HG03460 (cell line): ENCODE data around the gene ARMC12.

Source experiments
- ATAC-seq: cut with Tn5 transposase; IDR thresholded peaks from one replicate; pipeline ENCODE4 v1.9.1; 2021; ENCODE audit not compliant: unreplicated experiment

ARMC12 gene

GRCh38 chr6:35769211-35769610 is 32.4 kb downstream of the ARMC12 start:
- ATAC-seq, result no peak

DNA sequence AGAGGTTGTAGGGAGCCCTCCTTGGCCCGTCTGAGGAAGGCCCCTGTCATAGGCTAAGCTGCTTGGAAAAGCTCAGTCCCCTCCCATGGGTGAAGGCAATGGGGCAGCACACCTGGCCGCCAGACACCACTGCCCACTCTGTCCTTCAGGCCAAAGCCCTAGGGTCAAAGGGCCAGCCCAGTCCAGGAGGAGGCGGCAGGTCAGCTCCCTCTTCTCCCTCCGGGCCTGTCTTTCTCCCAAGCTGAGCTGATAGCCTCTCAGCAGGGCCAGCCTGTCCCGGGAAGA is 34.5 kb downstream of the ARMC12 start:
- ATAC-seq, result no peak

GRCh38 chr6:35774116-35774794 is 37.4 kb downstream of the ARMC12 start:
- ATAC-seq, result no peak

- no peak for ATAC-seq
Observed at GRCh38 chr6:35775031-35775430, 38.2 kb downstream of the ARMC12 start.

DNA sequence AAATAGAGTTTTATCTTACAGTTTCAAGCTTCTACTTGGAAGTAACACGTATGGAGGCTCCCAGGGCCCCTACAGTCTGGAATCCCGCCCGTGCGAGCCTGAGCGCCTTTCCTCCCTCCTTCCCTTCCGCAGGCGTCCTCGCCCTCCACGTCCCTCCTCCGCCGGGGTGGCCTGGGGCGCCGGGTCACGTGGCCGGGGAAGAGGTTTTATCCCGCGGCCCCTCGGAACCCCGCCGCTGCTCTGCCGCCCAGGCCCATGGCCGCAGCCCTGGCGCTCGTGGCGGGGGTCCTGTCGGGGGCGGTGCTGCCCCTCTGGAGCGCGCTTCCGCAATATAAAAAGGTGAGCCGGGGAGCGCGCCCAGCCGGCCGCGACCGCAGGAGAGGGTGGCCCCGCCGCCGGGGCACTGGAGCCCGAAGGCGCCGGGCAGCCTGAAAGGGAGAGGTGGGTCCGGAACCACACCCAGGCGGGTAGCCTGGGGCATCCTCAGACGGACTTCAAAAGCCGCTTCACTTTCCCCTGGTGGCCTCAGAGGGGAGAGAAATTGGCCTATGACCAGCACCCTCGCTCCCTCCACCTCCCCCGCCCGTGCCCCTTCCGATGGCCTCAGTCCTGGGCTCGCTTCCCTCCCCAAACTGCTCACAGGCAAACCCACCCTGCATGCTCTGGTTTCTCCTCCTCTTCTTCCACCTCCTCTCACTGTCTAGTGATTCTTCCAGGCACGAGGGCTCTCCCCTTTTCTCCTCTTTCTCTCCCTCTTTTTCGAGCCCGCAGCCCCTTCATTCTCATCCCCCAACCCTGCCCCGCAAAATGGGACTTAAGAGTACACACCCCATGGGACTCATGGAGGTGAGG is 39.8 kb downstream of the ARMC12 start, which contains the start of gene CLPSL2:
TSS of gene CLPSL2 (plus strand) at position 235 of the 852 bp plus-strand sequence. CDS start at position 256, 21 bp downstream.
- no peak for ATAC-seq

GRCh38 chr6:35777356-35778102 is 40.7 kb downstream of the ARMC12 start:
- ATAC-seq, result no peak

DNA sequence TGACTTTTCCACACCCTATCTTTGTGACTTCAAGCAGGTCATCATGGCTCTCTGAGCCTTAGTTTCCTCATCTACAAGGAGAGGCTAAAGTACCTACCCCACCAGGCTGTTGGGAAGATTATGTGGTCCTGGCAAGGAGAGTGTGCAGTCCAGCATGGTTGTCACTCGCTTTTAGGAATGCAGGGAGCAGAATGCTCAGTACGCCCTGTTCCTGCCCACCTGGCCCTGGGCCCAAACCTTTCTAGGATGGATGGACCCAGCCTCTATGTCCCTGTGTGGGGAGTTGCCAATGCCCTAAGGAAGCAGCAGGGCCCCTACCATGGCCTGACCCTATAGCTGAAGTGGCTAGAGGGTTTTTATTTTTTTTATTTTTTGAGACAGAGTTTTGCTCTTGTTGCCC is 41.6 kb downstream of the ARMC12 start:
- ATAC-seq, result no peak

- no peak for ATAC-seq
Observed at GRCh38 chr6:35780719-35781118, 43.9 kb downstream of the ARMC12 start, which contains the start of gene CLPSL1. CLPSL1 (plus strand) TSS chr6:35781019; CDS start chr6:35781111, 92 bp downstream.

DNA sequence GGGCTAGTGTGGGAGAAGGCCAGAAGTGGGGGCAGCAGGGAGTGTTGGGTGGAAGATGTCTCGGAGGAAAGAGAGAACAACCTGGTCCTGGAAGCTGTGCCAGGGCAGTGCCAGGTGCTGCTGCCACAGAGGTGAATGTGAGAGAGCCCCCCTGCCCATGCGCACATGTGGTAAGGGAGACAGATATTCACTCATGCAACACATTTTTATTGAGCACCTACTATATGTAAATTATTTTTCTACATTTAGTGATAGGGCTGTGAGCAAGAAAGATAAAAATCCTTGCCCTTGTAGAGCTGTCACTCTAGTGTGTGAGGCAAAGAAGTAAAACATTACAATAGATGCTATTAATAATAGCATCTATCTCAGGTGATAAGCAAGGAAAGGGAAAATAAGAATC is 44.5 kb downstream of the ARMC12 start:
- ATAC-seq, result no peak

DNA sequence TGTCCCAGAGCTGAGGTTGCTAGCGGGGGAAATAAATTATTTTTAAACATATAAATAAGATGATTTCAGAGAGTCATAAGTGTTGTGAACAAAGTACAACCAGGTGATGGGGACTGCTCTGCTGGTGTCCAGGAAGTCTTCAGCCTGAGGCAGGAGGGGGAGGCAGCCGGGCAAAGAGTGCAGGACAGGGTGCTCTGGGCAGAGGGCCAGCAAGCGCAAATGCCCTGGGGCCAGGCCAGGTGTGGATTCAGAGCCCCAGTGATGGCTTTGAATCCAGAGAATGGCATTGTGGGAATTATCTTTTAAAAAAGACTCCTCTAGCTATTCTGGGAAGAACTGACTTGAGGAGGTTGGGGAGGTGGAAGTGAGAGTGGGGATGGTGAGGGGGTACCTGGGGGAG is 45.6 kb downstream of the ARMC12 start:
- no peak for ATAC-seq

- no peak for ATAC-seq
Observed at GRCh38 chr6:35784200-35784599, 47.4 kb downstream of the ARMC12 start.

- ATAC-seq, result no peak
Observed at GRCh38 chr6:35786272-35786671, 49.4 kb downstream of the ARMC12 start.

GRCh38 chr6:35786810-35787209 is 50.0 kb downstream of the ARMC12 start:
- no peak for ATAC-seq

DNA sequence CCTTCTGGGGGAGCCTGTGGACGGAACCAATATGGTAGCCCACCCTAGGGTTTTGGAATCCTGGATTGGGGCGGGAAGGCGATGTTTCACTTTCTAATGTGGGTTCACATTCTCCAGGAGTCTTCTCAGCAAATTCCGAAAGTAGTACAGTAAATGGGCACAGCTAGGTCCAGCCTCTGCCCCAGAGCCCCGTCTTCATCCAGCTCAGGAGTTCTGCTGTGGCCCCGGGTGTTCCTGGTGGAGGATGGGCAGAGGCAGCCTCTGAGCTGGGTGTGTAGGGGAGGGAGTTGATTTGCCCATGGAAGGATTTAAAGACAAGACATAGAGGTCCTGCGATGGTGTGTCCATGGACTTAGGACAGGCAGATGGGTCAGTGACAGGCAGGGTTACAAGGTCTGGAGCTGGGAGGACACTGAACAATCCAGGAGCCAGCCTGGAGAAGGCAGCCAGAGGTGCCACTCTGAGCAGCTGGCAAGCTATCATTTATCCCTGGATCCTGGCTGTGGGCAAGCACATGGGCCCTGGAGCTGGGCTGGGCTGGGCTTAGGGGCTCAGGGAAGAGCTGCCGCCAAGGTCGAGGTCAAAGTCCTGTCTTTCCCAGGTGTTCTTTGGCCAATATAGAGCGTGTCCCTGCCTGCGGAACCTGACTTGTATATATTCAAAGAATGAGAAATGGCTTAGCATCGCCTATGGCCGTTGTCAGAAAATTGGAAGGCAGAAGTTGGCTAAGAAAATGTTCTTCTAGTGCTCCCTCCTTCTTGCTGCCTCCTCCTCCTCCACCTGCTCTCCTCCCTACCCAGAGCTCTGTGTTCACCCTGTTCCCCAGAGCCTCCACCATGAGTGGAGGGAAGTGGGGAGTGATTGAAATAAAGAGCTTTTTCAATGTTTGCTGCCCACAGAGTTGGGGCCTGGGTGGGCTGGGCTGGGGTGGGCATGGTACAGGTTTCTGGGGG is 50.7 kb downstream of the ARMC12 start:
- no peak for ATAC-seq

DNA sequence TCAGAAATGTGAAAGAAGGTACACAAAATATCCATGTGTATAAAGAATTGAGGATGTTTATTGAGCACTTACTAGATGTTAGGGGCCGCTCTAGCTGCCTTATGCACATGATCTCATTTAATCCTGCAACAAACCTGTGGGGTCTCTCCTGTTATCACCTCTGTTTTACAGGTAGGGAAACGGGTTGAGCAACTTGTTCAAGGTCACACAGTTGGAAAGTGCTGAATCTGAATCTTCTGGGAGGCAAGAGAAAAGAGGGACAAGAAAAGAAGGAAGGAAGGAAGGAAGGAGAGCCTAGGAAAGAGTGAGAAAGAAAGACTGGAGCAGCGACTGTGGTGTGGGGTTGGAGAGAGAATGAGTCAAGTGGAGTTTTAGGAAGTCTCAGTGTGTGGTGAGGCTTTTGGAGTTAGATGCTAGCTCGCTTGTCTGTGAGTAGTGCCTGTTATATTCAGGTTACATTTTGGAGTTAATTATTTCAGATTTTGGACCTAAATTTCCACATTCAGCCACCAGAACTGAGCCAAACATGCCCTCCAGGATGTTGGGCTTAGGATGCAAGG is 51.7 kb downstream of the ARMC12 start:
- ATAC-seq, result no peak

DNA sequence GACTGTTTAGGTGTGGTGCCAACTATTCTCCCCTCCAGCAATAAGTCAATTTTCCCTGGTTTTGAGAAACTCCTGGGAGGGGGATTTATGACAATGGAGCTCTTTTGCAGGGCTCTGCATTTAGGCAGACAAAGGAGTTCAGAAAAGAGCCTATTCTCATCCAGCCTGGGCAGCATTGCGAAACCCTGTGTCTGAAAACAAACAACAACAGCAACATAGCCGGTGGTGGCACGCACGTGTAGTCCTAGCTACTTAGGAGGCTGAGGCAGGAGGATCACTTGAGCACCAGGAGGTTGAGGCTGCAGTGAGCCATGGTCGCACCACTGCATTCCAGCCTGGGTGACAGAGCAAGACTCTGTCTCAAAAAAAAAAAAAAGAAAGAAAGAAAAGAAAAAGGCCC is 53.9 kb downstream of the ARMC12 start:
- ATAC-seq, result no peak

DNA sequence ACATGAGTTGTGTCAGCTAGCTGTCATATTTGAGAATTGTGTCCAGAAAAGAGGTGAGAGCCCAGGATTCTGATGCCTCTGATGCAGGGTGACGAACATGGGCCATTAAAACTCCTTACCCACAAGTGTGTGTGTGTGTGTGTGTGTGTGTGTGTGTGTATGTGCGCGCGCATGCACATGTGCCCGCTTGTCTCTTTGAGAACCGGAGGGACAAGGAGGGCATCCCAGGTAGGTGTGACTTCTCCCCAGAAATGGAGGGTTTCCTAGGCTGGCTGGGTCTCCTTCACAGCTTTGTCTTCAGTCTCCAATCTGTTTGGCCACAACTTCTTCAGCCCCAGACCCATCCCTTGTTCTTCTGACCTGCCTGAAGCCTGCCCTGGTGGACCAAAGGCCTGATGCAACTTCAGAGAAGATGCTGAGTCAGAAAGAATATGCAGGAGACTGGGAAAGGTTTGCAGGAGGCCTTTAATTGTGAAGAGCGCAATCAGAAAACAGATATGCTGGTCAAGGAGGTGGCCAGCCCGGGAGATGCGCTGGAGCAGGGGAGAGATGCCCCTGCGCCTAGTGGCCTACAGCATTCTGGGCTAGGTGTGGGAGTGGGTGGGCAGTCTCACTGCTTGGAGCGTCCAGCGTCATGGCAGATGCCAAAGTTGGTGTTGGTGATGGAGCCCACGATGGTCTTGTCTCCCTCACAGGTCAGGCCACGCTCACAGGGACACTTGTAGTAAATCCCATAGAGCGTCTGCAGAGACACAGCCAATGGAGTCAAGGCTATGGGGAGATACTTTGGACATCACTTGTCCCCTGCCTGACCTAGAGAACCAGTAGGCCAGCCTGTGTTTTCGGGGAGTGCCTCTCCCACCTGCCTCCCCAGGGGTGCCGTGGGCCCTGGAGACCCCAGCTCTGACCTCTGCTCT is 58.0 kb downstream of the ARMC12 start:
- no peak for ATAC-seq

GRCh38 chr6:35795453-35796071 is 58.7 kb downstream of the ARMC12 start:
- ATAC-seq, result no peak

GRCh38 chr6:35796236-35796635 is 59.4 kb downstream of the ARMC12 start:
- no peak for ATAC-seq
